Keratinocyte (primary cell): ENCODE data around the gene FIZ1.

ENCODE experiments used
- EZH2 ChIP-seq: IDR thresholded peaks from one replicate; pipeline ENCODE4 v1.6.1; 2012; ENCODE audit warnings: inconsistent platforms, mild to moderate bottlenecking, low read length, moderate library complexity
- TF ChIP-seq, protein P1 (sequence below), 3 experiments: IDR thresholded peaks in 1 of 3; conservative IDR thresholded peaks in 1 of 3; optimal IDR thresholded peaks in 1 of 3; 2 replicates in 2 of 3; 3 replicates in 1 of 3; pipeline versions ENCODE3 to v1.5.1; 2011; ENCODE audit warnings: low read length in 3 of 3, mild to moderate bottlenecking in 3 of 3, moderate library complexity in 2 of 3, control low read depth in 1 of 3, inconsistent platforms in 1 of 3; ENCODE audit not compliant: insufficient read depth in 2 of 3; ENCODE audit errors: extremely low read depth in 1 of 3

DNA sequence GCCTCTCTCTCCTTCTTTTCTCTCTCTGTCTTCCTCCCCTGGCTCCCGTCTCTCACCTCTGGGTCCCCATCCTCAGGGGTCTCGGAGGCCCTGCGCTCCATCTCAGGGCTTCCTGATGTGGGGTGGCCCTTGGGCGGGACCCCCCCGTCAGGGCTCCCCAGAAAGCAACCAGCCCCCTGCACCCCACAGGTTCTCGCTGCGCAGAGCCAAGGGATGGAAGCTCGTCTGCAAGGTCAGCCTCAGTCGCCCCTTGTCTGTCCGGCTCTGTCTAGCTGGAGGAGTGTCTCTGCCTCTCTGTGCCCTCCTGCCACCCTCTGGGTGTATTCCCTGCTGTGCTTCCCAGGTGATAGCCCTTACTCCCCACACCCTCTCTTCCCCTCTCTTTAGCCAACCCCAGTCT is 53.9 kb downstream of the FIZ1 start, which contains the start of gene SBK3:
- no peak for TF ChIP-seq EZH2
- TF ChIP-seq, protein P1, sequence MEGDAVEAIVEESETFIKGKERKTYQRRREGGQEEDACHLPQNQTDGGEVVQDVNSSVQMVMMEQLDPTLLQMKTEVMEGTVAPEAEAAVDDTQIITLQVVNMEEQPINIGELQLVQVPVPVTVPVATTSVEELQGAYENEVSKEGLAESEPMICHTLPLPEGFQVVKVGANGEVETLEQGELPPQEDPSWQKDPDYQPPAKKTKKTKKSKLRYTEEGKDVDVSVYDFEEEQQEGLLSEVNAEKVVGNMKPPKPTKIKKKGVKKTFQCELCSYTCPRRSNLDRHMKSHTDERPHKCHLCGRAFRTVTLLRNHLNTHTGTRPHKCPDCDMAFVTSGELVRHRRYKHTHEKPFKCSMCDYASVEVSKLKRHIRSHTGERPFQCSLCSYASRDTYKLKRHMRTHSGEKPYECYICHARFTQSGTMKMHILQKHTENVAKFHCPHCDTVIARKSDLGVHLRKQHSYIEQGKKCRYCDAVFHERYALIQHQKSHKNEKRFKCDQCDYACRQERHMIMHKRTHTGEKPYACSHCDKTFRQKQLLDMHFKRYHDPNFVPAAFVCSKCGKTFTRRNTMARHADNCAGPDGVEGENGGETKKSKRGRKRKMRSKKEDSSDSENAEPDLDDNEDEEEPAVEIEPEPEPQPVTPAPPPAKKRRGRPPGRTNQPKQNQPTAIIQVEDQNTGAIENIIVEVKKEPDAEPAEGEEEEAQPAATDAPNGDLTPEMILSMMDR (optimal IDR thresholded peaks at IDR 0.05 in 1 of 3, IDR thresholded peaks at IDR 0.05 in 1 of 3, conservative IDR thresholded peaks at IDR 0.05 in 1 of 3; ENCODE audit: extremely low read depth in 1 of 3, insufficient read depth in 2 of 3, low read length in 3 of 3): no peak
